WTC11 (cell line): ENCODE data around the gene CDH6. TPM values are rescaled to one million over a fixed set of nuclear protein-coding genes. Genes with fewer than 3 reads are reported as not detected.

Source experiments
- ATAC-seq: fragments of 200-7000 bp; cut with Tn5 transposase; 2 replicates; pipeline ENCODE4 v1.10.0; 2021; ENCODE audit warnings: mild to moderate bottlenecking, moderate library complexity
- CTCF ChIA-PET: fragments of 300-600 bp; sonication (Branson Sonifier 250); formaldehyde crosslinking; loops from one replicate; lab custom pipeline; 2021; ENCODE audit warnings: antibody characterized with exemption; lab: Charles Lee
- POLR2A ChIA-PET: fragments of 350-600 bp; sonication (Branson Sonifier 250); formaldehyde crosslinking; loops from one replicate; lab custom pipeline; 2021; ENCODE audit warnings: antibody characterized with exemption; lab: Charles Lee
- DNase-seq: peaks from one replicate; pipeline ENCODE4 v3.0.0; 2021; ENCODE audit warnings: low spot score
- H3K27ac Mint-ChIP-seq: 2 replicates; pipeline ENCODE4 v1.8.0; 2021; ENCODE audit warnings: mixed read lengths
- H3K27me3 Mint-ChIP-seq: 2 replicates; pipeline ENCODE4 v1.8.0; 2021; ENCODE audit warnings: low read depth, mild to moderate bottlenecking, moderate library complexity, mixed read lengths
- H3K36me3 Mint-ChIP-seq: 2 replicates; pipeline ENCODE4 v1.8.0; 2021; ENCODE audit warnings: mixed read lengths
- H3K4me1 Mint-ChIP-seq: 2 replicates; pipeline ENCODE4 v1.8.0; 2022; ENCODE audit warnings: mixed read lengths
- H3K4me3 Mint-ChIP-seq: 2 replicates; pipeline ENCODE4 v1.8.0; 2021; ENCODE audit warnings: mild to moderate bottlenecking, moderate library complexity, mixed read lengths
- H3K9me3 Mint-ChIP-seq: 2 replicates; pipeline ENCODE4 v1.8.0; 2021; ENCODE audit warnings: mixed read lengths
- CREM ChIP-seq: sonication (generic); formaldehyde crosslinking; IDR thresholded peaks from 2 replicates; pipeline ENCODE4 v1.8.1; 2022; ENCODE audit warnings: mild to moderate bottlenecking, missing genetic modification reagents, moderate library complexity
- CTCF ChIP-seq: fragments of 200-600 bp; IDR thresholded peaks from 2 replicates; pipeline ENCODE4 v1.8.0; 2022; ENCODE audit warnings: antibody characterized with exemption
- FOXJ3 ChIP-seq: sonication (generic); formaldehyde crosslinking; IDR thresholded peaks from 2 replicates; pipeline ENCODE4 v1.9.0; 2021; ENCODE audit warnings: missing genetic modification reagents, mild to moderate bottlenecking, borderline replicate concordance
- MLX ChIP-seq: sonication (generic); formaldehyde crosslinking; IDR thresholded peaks from 2 replicates; pipeline ENCODE4 v1.8.1; 2023; ENCODE audit warnings: mild to moderate bottlenecking, missing genetic modification reagents, moderate library complexity
- MXD4 ChIP-seq: fragments of 250-450 bp; sonication (Bioruptor Pico); IDR thresholded peaks from 2 replicates; pipeline ENCODE4 v1.8.0; 2021; ENCODE audit warnings: mild to moderate bottlenecking, moderate library complexity, borderline replicate concordance
- NFYB ChIP-seq: sonication (generic); formaldehyde crosslinking; conservative IDR thresholded peaks from 2 replicates; pipeline ENCODE4 v1.8.0; 2022; ENCODE audit warnings: low read depth, missing genetic modification reagents
- NR2C2 ChIP-seq: sonication (generic); formaldehyde crosslinking; IDR thresholded peaks from 2 replicates; pipeline ENCODE4 v1.8.0; 2022; ENCODE audit warnings: mild to moderate bottlenecking, missing genetic modification reagents
- SOX15 ChIP-seq: fragments of 250-450 bp; sonication (Bioruptor Pico); IDR thresholded peaks from 2 replicates; pipeline ENCODE4 v1.9.0; 2021; ENCODE audit warnings: mild to moderate bottlenecking
- SP1 ChIP-seq: sonication (generic); formaldehyde crosslinking; conservative IDR thresholded peaks from 2 replicates; pipeline ENCODE4 v1.8.1; 2022; ENCODE audit warnings: missing genetic modification reagents
- TP53 ChIP-seq: sonication (generic); formaldehyde crosslinking; IDR thresholded peaks from 2 replicates; pipeline ENCODE4 v1.8.1; 2023; ENCODE audit warnings: mild to moderate bottlenecking, missing genetic modification reagents
- USF1 ChIP-seq: sonication (generic); formaldehyde crosslinking; IDR thresholded peaks from 2 replicates; pipeline ENCODE4 v1.8.0; 2022; ENCODE audit warnings: mild to moderate bottlenecking, missing genetic modification reagents
- ZBTB21 ChIP-seq: sonication (generic); formaldehyde crosslinking; IDR thresholded peaks from 2 replicates; pipeline ENCODE4 v1.8.1; 2023; ENCODE audit warnings: mild to moderate bottlenecking, missing genetic modification reagents, borderline replicate concordance
- ZNF263 ChIP-seq: sonication (generic); formaldehyde crosslinking; IDR thresholded peaks from 2 replicates; pipeline ENCODE4 v1.8.1; 2022; ENCODE audit warnings: low read depth, mild to moderate bottlenecking, moderate library complexity, missing genetic modification reagents
- ZNF512 ChIP-seq: sonication (generic); formaldehyde crosslinking; IDR thresholded peaks from 2 replicates; pipeline ENCODE4 v1.8.1; 2022; ENCODE audit warnings: missing genetic modification reagents, borderline replicate concordance
- ZNF671 ChIP-seq: fragments of 250-450 bp; sonication (Bioruptor Pico); IDR thresholded peaks from 2 replicates; pipeline ENCODE4 v1.8.0; 2021; ENCODE audit warnings: mild to moderate bottlenecking
- total RNA-seq: library from RNA; stranded (reverse); gene quantifications from 3 replicates; pipeline ENCODE4 v1.2.3, GENCODE V29; 2021
- TF ChIP-seq, protein P1 (sequence below): sonication (generic); formaldehyde crosslinking; IDR thresholded peaks from 2 replicates; pipeline ENCODE4 v1.8.1; 2023; ENCODE audit warnings: mild to moderate bottlenecking, missing genetic modification reagents
- TF ChIP-seq, protein P2 (sequence below): fragments of 250-450 bp; sonication (Bioruptor Pico); IDR thresholded peaks from 2 replicates; pipeline ENCODE4 v1.8.0; 2021; ENCODE audit warnings: mild to moderate bottlenecking

Gene CDH6
- total RNA-seq, 1 experiment from 2014 or later: 2.6 TPM

DNA sequence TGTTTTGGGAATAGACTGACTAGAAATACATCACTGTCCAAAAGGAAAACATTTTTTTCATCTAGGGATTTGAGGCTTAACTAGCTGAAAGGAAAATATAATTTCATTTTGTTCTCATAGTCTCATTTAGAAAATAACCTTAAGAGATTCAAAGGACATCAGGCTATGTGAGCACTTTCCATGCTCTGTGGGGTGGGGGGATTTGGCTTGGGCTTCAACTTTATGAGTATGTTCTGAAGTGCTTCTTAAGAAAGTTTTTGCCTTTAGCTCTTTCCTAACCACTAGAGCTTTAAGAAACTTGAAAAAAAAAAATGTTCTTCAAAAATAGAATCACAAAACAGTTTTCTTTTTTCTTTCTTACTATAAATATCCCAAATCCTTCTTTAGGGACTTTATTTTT, 17.6 kb downstream of the CDH6 start:
- ATAC-seq: no peak
- H3K27me3 Mint-ChIP-seq: no peaks in the 10 kb centered on the region
- POLR2A ChIA-PET: no interaction called here

More for the DNA sequence above, 17.6 kb downstream of the CDH6 start:
- Mint-ChIP-seq H3K4me3 (no peak overlapping the region), H3K27ac (no peak overlapping the region), H3K9me3 (no peaks in the 10 kb centered on the region), H3K4me1 (peaks cover 12% of the 10 kb centered on the region), H3K36me3 (no peaks in the 10 kb centered on the region)
- CTCF ChIA-PET: interaction anchor here (1.2 kb wide), 1 partner anchor 59 kb away, joined by 5 read pairs; no protein-coding TSS in a partner anchor
- no peak for TF ChIP-seq SOX15 (CRISPR knock-in tag)
- TF ChIP-seq NR2C2 (CRISPR knock-in tag): no peak
- TF ChIP-seq NFYB (CRISPR knock-in tag): no peak
- no peak for TF ChIP-seq CTCF
- TF ChIP-seq MLX (CRISPR knock-in tag): no peak
- no peak for TF ChIP-seq USF1 (CRISPR knock-in tag)
- TF ChIP-seq, protein P1, sequence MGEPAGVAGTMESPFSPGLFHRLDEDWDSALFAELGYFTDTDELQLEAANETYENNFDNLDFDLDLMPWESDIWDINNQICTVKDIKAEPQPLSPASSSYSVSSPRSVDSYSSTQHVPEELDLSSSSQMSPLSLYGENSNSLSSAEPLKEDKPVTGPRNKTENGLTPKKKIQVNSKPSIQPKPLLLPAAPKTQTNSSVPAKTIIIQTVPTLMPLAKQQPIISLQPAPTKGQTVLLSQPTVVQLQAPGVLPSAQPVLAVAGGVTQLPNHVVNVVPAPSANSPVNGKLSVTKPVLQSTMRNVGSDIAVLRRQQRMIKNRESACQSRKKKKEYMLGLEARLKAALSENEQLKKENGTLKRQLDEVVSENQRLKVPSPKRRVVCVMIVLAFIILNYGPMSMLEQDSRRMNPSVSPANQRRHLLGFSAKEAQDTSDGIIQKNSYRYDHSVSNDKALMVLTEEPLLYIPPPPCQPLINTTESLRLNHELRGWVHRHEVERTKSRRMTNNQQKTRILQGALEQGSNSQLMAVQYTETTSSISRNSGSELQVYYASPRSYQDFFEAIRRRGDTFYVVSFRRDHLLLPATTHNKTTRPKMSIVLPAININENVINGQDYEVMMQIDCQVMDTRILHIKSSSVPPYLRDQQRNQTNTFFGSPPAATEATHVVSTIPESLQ (CRISPR knock-in tag): no peak
- TF ChIP-seq ZNF512: no peak
- TF ChIP-seq, protein P2, sequence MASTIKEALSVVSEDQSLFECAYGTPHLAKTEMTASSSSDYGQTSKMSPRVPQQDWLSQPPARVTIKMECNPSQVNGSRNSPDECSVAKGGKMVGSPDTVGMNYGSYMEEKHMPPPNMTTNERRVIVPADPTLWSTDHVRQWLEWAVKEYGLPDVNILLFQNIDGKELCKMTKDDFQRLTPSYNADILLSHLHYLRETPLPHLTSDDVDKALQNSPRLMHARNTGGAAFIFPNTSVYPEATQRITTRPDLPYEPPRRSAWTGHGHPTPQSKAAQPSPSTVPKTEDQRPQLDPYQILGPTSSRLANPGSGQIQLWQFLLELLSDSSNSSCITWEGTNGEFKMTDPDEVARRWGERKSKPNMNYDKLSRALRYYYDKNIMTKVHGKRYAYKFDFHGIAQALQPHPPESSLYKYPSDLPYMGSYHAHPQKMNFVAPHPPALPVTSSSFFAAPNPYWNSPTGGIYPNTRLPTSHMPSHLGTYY (CRISPR knock-in tag): no peak
- TF ChIP-seq ZNF263 (CRISPR knock-in tag): no peak
- TF ChIP-seq FOXJ3 (CRISPR knock-in tag): no peak
- no peak for TF ChIP-seq ZBTB21 (CRISPR knock-in tag)
- TF ChIP-seq SP1 (CRISPR knock-in tag): no peak
- TF ChIP-seq TP53 (CRISPR knock-in tag): no peak
- TF ChIP-seq ZNF671 (CRISPR knock-in tag): no peak
- no peak for TF ChIP-seq CREM (CRISPR knock-in tag)
- TF ChIP-seq MXD4 (CRISPR knock-in tag): no peak
- DNase-seq: no peak
